ENCODE data around the gene TSC2.
"Not testable (repeated sequence)": the region's sequence is repeated elsewhere in the genome, so short reads cannot be mapped to it uniquely, and the experiment has no call there.

TSC2 gene

DNA sequence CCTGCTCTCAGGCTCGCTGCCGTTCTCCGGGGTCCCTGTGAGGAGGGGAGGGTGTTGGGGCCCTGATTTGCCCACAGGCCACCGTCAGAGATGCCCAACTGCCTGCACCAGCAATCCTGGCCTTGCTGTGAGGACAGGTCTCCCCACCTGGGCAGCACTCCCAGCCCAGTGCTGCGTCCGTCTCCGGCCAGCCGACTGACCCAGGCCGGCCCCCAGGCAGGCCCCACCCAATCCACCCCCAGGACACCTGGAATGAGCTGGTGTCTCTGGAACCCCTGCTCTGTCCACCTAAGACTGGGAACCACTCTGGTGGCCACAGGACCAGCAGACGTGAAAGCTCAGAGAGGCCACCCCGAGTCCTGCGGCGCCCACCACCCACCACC lies 67.8 kb downstream of the TSC2 start:
- Histone ChIP-seq H3K27ac (no peak overlapping the region), H3K27me3 (no peaks in the 10 kb centered on the region), H3K4me2 (no peak overlapping the region), H3K9ac (no peak overlapping the region), H3K4me1 (no peaks in the 10 kb centered on the region; a peak in 1 of 20 replicates), H3K9me3 (replicated peaks in 1 of 11) (no peaks in the 10 kb centered on the region), H3K36me3 (peaks cover 0 to 45% (median 19%) of the 10 kb centered on the region in 11 experiments; a peak in 18 of 22 replicates), H4K20me1 (peaks cover 5 to 79% (median 19%) of the 10 kb centered on the region in 11 experiments; a peak in 19 of 22 replicates), H3K4me3 (no peak overlapping the region)
- TF ChIP-seq Cebpa-rat (IDR thresholded peaks at IDR 0.05), result no peak

DNA sequence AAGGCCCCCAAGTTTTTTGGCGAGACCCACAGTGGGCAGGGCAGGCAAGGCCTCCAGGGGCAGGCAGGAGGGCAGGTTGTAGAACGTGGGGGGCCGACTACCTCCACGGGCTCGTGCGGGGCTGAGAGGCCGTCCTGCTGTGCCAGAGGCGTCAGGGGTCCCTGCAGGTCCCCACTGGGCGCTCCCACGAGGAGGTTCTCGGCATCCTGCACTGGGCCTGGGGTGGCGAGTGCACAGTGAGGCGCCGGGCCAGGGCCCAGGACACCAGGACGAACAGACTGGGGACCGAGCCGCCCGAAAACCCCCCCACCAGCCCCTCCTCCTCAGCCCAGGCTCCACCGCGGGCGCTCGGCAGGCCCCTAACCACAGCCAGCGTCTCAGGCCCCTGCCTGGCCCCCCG lies 68.6 kb downstream of the TSC2 start:
- not testable (repeated sequence) for H3K9me3 ChIP-seq (replicated peaks in 1 of 11); H3K9ac ChIP-seq; H3K27me3 ChIP-seq; H3K4me3 ChIP-seq; H3K4me2 ChIP-seq; H3K27ac ChIP-seq; H3K4me1 ChIP-seq
- Histone ChIP-seq H4K20me1 (peaks cover 13 to 79% (median 28%) of the 10 kb centered on the region in 11 experiments; a peak in 20 of 22 replicates), H3K36me3 (peaks cover 0 to 36% (median 11%) of the 10 kb centered on the region in 11 experiments; a peak in 15 of 22 replicates)

DNA sequence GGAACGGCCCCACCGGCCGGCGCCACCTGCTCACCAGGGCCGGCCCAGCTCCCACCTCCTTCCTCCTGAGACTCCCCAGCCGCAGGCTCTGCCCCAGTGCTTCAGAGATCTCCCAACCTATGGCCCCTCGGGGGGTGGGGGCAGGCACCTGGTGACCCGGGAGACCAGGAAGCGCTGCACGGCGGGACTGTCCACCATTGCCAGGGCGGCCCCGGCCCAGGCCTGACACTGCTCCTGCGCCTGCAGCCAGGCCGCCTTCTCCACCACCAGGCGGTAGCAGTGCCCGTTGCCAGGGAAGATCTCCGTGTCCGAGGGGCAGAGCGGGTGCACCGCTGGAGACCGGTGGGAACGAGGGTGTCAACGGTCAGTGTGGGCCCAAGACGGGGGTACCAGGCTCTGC lies 69.6 kb downstream of the TSC2 start:
- H3K9me3 ChIP-seq (replicated peaks in 1 of 11); H3K9ac ChIP-seq; H3K27ac ChIP-seq; H3K4me2 ChIP-seq; H3K27me3 ChIP-seq; H3K4me3 ChIP-seq: not testable (repeated sequence)
- peaks cover 0 to 27% (median 6%) of the 10 kb centered on the region in 11 experiments; a peak in 12 of 22 replicates for H3K36me3 ChIP-seq
- H4K20me1 ChIP-seq, result peaks cover 22 to 82% (median 37%) of the 10 kb centered on the region in 11 experiments; a peak in 20 of 22 replicates
- peaks cover 0 to 10% (median 2%) of the 10 kb centered on the region in 10 experiments; a peak in 7 of 20 replicates for H3K4me1 ChIP-seq

DNA sequence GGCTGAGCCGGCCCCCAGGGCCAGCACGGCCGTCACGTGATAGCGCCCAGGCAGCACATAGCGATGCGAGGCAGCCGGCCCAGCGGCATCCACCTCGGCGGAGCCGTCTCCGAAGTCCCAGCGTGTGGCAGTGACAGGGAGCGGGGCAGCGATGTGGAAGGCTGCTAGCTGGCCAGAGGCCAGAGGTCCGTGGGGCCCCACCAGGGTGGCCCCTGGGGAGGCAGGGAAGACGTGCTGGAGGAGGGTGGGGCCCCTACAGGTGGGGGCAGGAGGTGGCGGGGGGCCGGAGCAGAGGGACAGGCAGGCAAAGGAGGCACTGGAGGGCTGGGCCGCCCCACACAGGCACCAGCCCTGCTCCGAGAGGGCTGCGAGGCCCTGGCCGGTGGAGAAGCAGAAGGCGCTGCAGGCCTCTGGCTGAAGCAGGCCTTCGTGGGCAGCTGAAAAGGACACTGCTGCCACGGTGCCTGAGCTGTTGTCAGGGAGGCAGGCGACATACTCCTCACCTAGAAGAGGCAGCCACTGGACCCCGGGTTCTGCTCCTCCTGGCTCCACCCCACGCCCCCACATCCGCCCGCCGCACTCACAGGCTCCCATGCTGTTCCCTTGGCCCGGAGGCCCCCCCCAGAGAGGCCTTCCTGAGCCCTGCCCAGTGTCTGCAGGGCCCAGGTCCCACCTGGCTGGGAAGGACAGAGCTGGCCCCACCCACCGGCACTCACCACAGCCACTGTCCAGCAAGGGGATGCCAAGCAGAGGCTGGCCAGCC lies 70.4 kb downstream of the TSC2 start:
- Histone ChIP-seq H3K36me3 (peaks cover 0 to 27% (median 6%) of the 10 kb centered on the region in 11 experiments; a peak in 12 of 22 replicates), H4K20me1 (peaks cover 29 to 90% (median 44%) of the 10 kb centered on the region in 11 experiments; a peak in 20 of 22 replicates), H3K4me1 (peaks cover 0 to 13% (median 2%) of the 10 kb centered on the region in 10 experiments; a peak in 7 of 20 replicates)
- H3K9ac ChIP-seq; H3K9me3 ChIP-seq (replicated peaks in 1 of 11); H3K4me2 ChIP-seq; H3K27ac ChIP-seq; H3K27me3 ChIP-seq; H3K4me3 ChIP-seq: not testable (repeated sequence)

DNA sequence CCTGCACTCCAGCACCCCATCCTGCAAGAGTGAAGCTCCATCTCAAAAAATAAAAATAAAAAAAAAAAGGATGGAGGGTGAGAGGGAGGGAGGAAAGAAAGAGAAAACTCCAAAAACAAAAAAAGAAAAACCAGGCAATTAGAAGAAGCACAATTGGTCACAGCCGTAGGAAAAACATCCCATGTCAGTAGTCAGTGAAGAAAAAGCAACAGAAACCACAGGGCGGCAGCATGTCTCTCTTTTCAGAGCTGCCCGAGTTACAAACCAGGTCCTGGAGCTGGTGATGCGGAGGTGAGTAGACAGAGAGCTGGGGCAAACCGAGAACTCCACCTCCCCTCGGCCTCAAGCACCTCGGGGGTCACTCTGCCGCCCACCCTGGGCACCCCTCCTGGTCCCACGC lies 73.5 kb downstream of the TSC2 start:
- Histone ChIP-seq H3K4me1 (peaks cover 23 to 43% (median 30%) of the 10 kb centered on the region in 10 experiments), H4K20me1 (peaks cover 56 to 92% (median 65%) of the 10 kb centered on the region in 11 experiments; a peak in 20 of 22 replicates), H3K4me2 (peak overlapping the region in 2 of 11 experiments; percentile 24 to 28; a peak in 2 of 22 replicates)
- not testable (repeated sequence) for H3K9ac ChIP-seq; H3K4me3 ChIP-seq; H3K9me3 ChIP-seq (replicated peaks in 1 of 11); H3K27ac ChIP-seq; H3K27me3 ChIP-seq; H3K36me3 ChIP-seq

DNA sequence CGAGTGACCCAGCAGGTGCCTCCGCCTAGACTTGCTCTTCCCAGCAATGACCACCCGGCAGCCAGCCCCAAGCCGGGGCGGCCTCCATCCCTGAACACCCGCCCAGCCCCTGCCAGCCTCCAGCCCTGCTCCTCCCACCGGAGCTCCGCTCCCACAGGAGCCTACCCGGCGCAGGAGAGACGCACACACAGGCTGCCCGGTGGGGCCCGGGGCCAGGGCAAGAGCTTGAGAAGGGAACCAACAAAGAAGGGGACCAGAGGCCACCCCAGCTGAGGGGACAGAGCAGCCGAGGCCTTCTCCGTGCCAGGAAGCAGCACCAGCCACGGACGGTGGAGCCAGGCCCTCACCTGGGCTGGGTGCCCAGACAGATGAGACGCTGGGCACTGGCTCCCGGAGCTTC lies 74.1 kb downstream of the TSC2 start:
- Histone ChIP-seq H3K4me1 (peaks cover 29 to 48% (median 36%) of the 10 kb centered on the region in 10 experiments), H3K9ac (no peak overlapping the region), H3K36me3 (peaks cover 0 to 3% (median 0%) of the 10 kb centered on the region in 11 experiments; a peak in 1 of 22 replicates), H4K20me1 (peaks cover 61 to 92% (median 71%) of the 10 kb centered on the region in 11 experiments; a peak in 20 of 22 replicates), H3K27me3 (no peaks in the 10 kb centered on the region), H3K4me2 (peak overlapping the region in 2 of 11 experiments; percentile 24 to 28; a peak in 3 of 22 replicates), H3K4me3 (no peak overlapping the region), H3K27ac (no peak overlapping the region), H3K9me3 (replicated peaks in 1 of 11) (no peaks in the 10 kb centered on the region)
- no peak for TF ChIP-seq Cebpa-rat (IDR thresholded peaks at IDR 0.05)

DNA sequence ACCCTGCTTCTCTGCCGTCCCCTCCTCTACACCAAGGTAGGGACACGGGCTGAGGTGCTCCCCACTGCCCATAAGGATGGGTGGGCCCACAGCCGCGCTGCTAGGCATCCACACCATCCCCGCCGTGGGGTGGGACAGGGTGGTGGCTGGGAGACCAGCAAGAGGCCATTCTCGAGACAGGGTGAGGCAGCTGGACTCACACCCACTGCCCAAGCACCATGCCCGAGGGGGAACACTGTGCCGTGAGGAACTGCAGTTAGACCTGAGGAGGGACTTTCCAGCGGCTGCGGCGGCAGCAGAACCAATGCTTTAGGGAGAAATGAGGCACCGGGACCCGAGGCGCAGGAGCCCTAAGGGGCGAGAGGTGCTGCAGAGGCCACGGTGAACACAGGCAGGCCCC lies 74.6 kb downstream of the TSC2 start:
- no peak overlapping the region for H3K4me2 ChIP-seq
- H4K20me1 ChIP-seq, result peaks cover 67 to 92% (median 72%) of the 10 kb centered on the region in 11 experiments; a peak in 20 of 22 replicates
- no peaks in the 10 kb centered on the region for H3K36me3 ChIP-seq
- peaks cover 34 to 54% (median 41%) of the 10 kb centered on the region in 10 experiments for H3K4me1 ChIP-seq
- no peak overlapping the region for H3K27ac ChIP-seq
- H3K9ac ChIP-seq, result peak overlapping the region in 1 of 11 experiments; percentile 33; a peak in 2 of 22 replicates
- no peaks in the 10 kb centered on the region for H3K9me3 ChIP-seq (replicated peaks in 1 of 11)
- TF ChIP-seq Cebpa-rat (IDR thresholded peaks at IDR 0.05), result no peak
- H3K27me3 ChIP-seq, result no peaks in the 10 kb centered on the region
- no peak overlapping the region for H3K4me3 ChIP-seq

DNA sequence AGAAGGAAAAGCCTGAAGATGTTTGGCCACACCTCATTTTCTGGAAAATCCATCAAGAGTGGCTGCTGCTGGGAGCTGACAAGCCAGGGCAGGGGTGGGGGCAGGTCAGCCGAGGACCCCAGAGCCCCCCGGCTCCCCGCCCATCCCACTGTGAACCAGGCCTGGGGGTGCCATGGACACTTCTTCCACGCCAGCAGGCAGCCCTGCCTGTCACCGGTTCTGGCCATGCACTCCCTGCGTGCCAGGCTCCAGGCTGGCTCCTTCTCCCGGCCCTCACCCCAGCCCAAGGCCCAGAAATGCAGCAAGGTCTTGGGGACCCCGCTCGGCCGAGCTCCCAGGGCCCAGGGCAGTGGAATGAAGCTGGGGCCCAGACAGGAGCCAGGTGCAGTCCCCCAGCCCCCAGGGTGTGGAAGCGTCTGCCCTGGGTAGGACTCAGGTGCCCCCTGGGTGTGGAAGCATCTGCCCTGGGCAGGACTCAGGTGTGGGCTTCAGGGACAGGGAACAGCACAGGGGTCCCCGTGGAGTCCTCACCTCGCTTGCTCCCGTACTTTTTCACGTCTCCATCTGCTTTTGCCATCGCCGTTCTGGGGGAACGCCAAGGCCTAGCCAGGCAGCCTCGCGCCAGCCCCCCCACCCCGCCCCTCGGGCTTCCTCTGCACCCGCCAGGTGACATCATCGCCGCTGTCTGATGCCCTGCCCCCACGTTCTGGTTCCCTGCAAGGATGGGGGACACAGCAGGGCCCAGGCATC lies 75.3 kb downstream of the TSC2 start:
- H3K9me3 ChIP-seq (replicated peaks in 1 of 11); H3K36me3 ChIP-seq; H3K27me3 ChIP-seq; H3K27ac ChIP-seq; H3K9ac ChIP-seq; H3K4me3 ChIP-seq: not testable (repeated sequence)
- Histone ChIP-seq H3K4me2 (peak overlapping the region in 1 of 11 experiments; percentile 90; a peak in 2 of 22 replicates), H3K4me1 (peaks cover 37 to 56% (median 44%) of the 10 kb centered on the region in 10 experiments), H4K20me1 (peaks cover 67 to 92% (median 74%) of the 10 kb centered on the region in 11 experiments; a peak in 20 of 22 replicates)

DNA sequence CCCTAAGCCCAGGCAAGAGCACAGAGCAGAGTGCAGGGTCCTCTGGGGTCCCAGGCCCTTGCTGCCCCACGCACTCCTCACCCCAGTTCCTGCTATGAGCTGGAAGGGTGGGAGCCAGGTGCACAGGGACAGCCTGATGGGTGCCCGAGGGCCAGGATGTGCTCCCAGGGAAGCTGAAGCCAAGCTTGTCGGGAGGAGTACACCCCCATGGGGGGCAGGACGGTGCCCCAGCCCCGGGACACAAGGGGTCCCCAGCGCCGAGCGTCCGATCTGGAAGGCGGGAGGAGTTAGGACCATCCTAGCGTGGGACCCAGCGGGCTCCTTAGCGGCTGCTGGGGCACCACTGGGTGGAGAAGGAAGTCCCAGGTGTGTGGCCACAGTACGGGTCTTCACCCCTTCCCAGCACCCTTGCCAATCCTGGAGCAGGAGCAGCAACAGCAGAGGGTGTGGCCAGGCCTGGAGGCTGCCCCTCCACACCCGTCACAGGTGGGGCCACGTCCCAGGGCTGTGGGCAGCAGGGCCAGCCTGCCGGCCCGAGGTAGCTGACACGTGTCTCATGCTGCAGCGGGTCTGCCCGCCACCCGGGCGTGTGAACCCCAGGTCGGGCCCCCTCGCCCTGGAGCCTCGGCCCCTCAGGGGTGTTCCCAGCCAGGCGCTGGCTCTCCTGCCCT lies 76.1 kb downstream of the TSC2 start:
- peaks cover 43 to 61% (median 50%) of the 10 kb centered on the region in 10 experiments for H3K4me1 ChIP-seq
- H3K9me3 ChIP-seq (replicated peaks in 1 of 11); H3K27me3 ChIP-seq; H3K36me3 ChIP-seq: not testable (repeated sequence)
- H3K27ac ChIP-seq, result peak overlapping the region in 10 of 11 experiments; percentile 42 to 77 (median 74); a peak in 18 of 22 replicates
- peak overlapping the region in 3 of 10 experiments; percentile 36 to 51 (median 42); a peak in 2 of 20 replicates for H3K4me3 ChIP-seq
- H4K20me1 ChIP-seq, result peaks cover 65 to 92% (median 80%) of the 10 kb centered on the region in 11 experiments; a peak in 20 of 22 replicates
- H3K9ac ChIP-seq, result peak overlapping the region; percentile 47 to 79 (median 74); a peak in 20 of 22 replicates
- peak overlapping the region; percentile 82 to 94 (median 90) for H3K4me2 ChIP-seq

DNA sequence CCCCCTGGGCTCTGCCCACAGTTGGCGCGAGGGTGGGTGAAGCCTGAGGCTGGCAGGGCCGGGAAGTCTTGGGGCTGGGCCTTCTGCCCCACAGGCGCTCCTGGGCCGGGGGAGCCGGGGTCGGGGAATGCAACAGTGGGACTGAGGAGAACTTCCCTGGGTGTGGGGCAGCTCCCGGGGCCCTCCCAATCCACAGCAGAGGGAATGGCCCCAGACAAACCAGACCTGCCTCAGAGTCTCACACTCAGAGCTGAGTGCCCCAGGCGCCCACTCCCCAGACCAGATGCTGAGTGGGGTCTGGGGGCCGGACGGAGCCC lies 76.5 kb downstream of the TSC2 start:
- H3K27me3 ChIP-seq; H3K36me3 ChIP-seq; H3K9me3 ChIP-seq (replicated peaks in 1 of 11): not testable (repeated sequence)
- peaks cover 48 to 66% (median 55%) of the 10 kb centered on the region in 10 experiments for H3K4me1 ChIP-seq
- H3K4me2 ChIP-seq, result peak overlapping the region; percentile 82 to 94 (median 90)
- H3K4me3 ChIP-seq, result peak overlapping the region in 8 of 10 experiments; percentile 28 to 59 (median 43); a peak in 13 of 20 replicates
- peak overlapping the region; percentile 47 to 79 (median 74); a peak in 21 of 22 replicates for H3K9ac ChIP-seq
- peaks cover 61 to 90% (median 78%) of the 10 kb centered on the region in 11 experiments; a peak in 20 of 22 replicates for H4K20me1 ChIP-seq
- H3K27ac ChIP-seq, result peak overlapping the region in 10 of 11 experiments; percentile 42 to 77 (median 74); a peak in 20 of 22 replicates

DNA sequence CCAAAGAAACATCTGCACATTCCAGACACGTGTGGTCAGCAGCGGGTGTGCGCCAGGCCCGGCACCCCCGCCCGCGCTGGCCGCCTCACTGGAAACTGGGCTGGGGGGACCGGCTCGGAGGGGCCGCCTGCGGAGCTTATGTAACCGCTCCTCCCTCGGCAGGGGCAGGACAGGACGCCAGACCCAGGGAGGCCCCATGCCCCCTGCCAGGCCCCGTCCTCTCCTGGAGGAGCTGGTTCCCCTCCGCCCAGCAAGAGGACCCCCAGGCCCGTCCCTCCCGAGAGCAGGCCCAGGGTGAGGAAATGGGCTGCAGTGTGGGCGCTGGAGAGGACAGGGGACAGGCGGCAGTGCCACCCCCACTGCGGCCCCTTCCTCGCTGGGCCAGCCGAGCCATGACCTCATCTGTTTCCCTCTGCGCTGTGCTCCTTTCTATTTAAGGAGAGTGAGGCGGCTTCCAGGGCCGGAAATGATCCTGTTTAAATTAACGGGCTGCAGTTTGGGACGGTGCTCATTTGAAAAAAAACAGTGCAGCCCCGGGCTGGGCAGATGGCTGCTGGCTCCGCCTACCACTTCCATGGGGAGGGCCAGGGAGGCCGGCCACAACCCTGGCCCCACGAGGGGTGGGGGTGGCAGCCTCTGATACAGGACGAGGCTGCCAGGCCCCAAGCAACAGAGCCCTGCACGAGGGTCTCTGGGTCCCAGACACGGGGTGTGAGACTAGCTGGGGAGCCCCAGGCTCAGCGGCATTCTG lies 77.1 kb downstream of the TSC2 start:
- Histone ChIP-seq H4K20me1 (peaks cover 61 to 90% (median 77%) of the 10 kb centered on the region in 11 experiments; a peak in 20 of 22 replicates), H3K27ac (peak overlapping the region in 10 of 11 experiments; percentile 42 to 77 (median 74); a peak in 20 of 22 replicates), H3K4me2 (peak overlapping the region; percentile 82 to 94 (median 90)), H3K9ac (peak overlapping the region; percentile 47 to 79 (median 74); a peak in 21 of 22 replicates), H3K4me3 (peak overlapping the region; percentile 25 to 59 (median 42); a peak in 15 of 20 replicates), H3K4me1 (peaks cover 51 to 71% (median 60%) of the 10 kb centered on the region in 10 experiments)
- H3K27me3 ChIP-seq; H3K9me3 ChIP-seq (replicated peaks in 1 of 11); H3K36me3 ChIP-seq: not testable (repeated sequence)
